HG03159 (cell line): ENCODE measurements around the gene ELOB.

ENCODE experiments used
- ATAC-seq: cut with Tn5 transposase; IDR thresholded peaks from one replicate; pipeline ENCODE4 v1.9.1; 2021; ENCODE audit warnings: mild to moderate bottlenecking, moderate library complexity; ENCODE audit not compliant: unreplicated experiment

ELOB gene

DNA sequence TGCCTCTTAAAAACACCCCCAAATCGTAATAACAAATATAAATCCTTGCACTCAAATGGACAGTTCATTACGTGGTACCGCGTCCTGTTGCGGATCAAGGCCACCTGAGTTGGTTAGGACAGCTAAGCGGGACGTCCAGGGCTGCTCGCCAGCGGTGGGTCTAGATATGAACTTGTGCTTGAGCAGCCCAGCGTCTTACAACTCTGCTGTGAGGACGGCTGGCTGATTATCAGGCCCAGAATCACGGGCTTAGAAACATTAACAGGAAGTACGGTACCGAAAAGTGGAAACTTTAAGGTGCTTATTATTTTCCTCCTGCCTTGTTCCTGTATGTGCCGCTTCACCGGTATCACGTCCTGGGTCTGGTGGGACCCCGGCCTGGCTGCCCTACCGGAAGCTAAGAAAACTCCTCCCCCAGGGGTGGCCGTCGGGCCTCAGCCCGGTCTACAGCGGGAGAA, 25.5 kb downstream of the ELOB start:
- peak; percentile 29 for ATAC-seq

- no peak for ATAC-seq
Observed at GRCh38 chr16:2749936-2750335, 27.1 kb downstream of the ELOB start.

GRCh38 chr16:2749476-2749875, 27.6 kb downstream of the ELOB start:
- no peak for ATAC-seq

- no peak for ATAC-seq
Observed at GRCh38 chr16:2748757-2749455, 28.2 kb downstream of the ELOB start.

DNA sequence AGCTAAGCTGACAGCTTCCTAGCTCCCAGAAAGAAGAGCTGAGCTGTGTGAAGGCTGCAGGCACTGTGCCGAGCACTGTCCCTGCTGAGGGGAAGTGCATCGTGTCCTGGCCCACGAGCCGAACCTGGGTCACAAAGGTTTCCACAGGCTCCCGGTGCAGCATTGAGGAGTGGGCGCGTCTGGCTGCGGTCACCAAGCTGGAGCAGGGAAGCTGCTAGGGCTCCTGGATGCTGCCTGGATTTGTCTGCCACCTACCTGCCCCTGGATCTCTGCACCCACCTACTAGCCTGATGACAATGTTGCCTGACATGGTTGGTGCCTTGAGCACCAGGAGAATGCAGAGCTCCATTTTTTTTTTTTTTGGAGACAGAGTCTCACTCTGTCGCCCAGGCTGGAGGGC, 31.1 kb downstream of the ELOB start:
- no peak for ATAC-seq

- no peak for ATAC-seq
Observed at GRCh38 chr16:2745116-2745890, 31.8 kb downstream of the ELOB start.

- no peak for ATAC-seq
Observed at GRCh38 chr16:2744711-2745110, 32.4 kb downstream of the ELOB start.

DNA sequence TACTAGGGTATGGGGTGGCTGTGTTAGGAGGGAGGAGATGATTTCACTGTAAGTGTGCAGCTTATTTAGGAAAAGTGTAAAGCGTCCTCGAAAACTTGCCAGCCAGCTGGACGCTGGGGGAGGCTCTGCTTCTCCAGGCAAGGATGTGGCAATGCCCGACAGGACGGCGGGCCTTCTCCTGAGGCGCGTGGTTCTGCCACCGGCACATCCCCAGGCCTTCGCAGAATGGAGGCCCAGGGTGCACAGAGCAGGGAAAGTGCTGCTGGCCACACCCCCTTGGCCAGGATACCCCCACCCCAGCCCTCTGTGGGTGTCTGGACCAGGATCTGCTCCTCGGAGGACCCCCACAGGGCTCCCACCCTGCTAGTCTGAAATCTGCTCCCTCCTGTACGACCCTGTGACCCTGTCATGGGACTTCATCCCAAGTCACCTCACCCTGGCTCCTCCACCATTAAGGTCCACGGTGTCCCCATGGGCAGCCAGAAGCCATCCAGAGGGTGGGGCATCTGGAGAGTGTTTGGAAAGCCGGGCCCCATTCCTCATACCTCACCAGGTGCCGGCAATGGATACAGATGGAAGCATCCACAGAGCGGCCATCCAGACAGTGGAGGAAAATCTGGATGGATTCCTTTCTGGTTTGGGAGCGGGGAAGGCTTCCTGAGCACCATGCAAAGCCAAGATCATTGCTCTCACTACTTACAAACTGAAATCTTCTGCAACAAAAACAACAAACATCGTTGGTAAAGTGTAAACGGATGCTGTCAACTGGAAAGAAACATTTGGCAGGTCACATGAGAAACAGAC, 33.9 kb downstream of the ELOB start:
- no peak for ATAC-seq

GRCh38 chr16:2742323-2743006, 34.6 kb downstream of the ELOB start:
- no peak for ATAC-seq

GRCh38 chr16:2741168-2741567, 35.9 kb downstream of the ELOB start:
- no peak for ATAC-seq

DNA sequence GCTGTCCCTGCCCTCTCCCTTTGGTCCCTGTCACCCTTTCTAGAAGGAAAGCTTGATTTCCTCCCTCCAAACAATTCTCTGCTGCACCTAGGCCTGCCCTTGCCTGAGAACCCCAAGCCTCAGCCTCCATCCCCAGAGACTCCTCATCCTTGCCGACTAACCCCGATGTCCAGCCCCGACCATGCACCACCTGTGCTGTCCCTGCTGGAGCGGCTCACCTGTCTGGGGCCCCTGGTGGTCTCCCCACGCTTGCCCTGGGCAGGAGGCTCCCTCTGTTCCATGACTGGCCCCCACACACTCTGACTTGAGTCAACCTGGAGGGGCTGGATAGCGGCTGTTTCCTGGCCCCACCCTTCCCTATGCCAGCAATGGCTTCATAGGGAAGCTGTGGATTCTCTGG, 36.6 kb downstream of the ELOB start:
- ATAC-seq, result no peak

GRCh38 chr16:2739625-2740430, 37.3 kb downstream of the ELOB start:
- no peak for ATAC-seq

- ATAC-seq, result no peak
Observed at GRCh38 chr16:2738615-2739014, 38.5 kb downstream of the ELOB start.

DNA sequence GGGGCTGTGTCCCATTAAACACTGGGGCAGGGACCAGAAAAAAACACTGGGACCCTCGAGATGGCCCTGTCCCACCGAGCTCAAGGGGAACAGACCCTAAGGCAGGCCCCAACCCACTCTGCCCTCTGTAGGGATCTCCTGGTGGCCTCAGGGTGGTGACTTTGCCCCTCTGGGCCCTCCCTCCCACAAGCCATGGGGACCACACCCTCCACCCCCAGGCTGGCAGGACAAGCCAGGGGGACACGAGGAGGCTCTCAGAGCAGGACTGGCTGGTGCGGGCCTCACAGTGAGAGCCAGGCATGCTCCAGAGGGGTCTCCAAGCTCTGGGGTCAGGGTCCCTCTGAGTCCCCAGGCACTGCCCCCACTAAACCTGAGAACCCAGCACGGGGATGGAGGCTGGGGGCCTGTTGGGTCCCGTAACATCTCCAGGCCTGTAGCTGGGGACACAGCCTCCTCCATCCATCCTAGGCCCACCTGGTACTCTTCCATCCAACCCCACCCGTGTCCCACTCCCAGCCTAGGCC, 39.1 kb downstream of the ELOB start:
- ATAC-seq, result no peak

GRCh38 chr16:2737238-2737605, 39.9 kb downstream of the ELOB start:
- ATAC-seq, result no peak

DNA sequence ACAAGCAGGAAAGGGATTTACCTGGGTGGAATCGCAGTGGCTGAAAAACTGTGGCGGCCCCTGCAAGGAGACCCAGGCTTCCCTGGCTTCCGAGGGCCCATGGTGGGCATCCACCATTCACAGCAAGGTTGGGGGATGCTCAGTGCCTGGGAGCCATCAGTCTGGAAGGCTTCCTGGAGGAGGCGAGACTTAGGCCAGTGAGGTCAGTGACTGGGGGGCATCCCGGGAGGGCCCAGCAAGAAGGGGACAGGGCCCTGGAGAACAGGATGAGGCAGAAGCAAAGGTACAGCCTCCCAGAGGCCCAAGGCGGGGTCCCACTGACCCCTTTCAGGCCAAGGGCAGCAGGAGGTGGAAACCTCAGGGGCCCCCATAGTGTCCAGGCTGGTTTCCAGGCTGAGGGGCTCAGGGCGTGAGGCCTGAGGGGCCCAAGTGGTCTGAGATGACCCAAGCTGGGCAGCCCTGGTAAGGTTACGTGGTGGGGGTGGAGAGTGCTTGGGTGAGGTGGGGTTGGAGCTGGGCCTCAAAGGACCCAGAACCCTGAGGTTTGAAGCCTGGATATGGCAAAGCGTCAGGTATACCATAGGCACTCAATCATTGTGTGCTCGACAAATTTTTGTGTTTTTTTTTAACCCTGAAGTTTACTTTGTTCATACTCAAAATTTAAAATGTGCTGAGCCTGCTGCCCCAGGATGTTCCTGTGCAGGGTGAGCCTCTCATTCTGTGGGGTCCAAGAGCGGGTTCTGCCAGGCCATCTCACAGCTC, 40.4 kb downstream of the ELOB start:
- ATAC-seq, result no peak

DNA sequence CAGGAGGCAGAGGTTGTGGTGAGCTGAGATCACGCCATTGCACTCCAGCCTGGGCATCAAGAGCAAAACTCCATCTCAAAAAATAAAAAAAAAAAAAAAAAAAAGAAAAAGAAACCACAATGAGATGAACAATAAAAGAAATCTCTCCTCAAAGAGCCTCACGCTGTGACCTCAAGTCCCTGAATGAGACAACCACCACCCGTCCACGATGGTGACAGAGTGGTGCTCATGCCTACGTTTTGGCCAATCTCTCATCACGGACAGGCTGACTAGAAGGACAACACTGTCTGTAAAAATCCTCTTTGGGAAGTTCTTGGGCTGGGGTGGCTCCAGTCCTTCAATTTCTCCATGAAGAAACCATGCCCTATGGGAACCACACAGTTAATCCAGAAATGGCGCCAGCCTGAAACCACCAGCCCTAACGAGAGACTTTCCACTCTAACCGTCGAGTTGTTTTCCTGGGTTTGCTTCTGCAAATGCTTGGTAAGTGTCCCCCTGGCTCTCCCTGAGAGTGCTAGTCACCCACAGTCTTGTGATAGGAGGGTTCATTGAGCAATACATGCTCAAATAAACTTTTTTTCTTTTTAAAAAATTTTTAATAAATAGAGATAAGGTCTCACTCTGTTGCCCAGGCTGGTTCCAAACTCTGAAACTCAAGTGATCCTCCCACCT, 42.1 kb downstream of the ELOB start:
- no peak for ATAC-seq

- no peak for ATAC-seq
Observed at GRCh38 chr16:2728034-2728433, 49.0 kb downstream of the ELOB start.

GRCh38 chr16:2726923-2727322, 50.2 kb downstream of the ELOB start:
- no peak for ATAC-seq
